Endothelial cell of umbilical vein (primary cell): ENCODE data around the gene VSTM2B. TPM values are rescaled to one million over a fixed set of nuclear protein-coding genes. Genes with fewer than 3 reads are reported as not detected.

ENCODE experiments used
- BruUV-seq: library from RNA; stranded (reverse); fragments of 400-500 nt; replicated peaks from 2 replicates; lab custom pipeline; 2021; lab: Mats Ljungman, UMichigan
- CTCF ChIA-PET: fragments of 300-600, 350-600 bp; sonication (Branson Sonifier 250); formaldehyde crosslinking; loops from one replicate; lab custom pipeline; 2021; ENCODE audit warnings: antibody characterized with exemption, inconsistent platforms; lab: Charles Lee
- POLR2A ChIA-PET: fragments of 300-600, 350-600 bp; sonication (Branson Sonifier 250); formaldehyde crosslinking; loops from one replicate; lab custom pipeline; 2021; ENCODE audit warnings: antibody characterized with exemption, inconsistent platforms; lab: Charles Lee
- DNase-seq: peaks from one replicate; pipeline ENCODE4 v3.0.0-alpha.2; 2011; ENCODE audit warnings: low read depth, low spot score
- FAIRE-seq: peaks from 2 replicates; lab custom pipeline; 2011; peaks lifted over from hg19 to GRCh38; lab: Jason Lieb, UNC
- H2AFZ ChIP-seq: 2 replicates; pipeline ENCODE4 v1.6.0; 2012; ENCODE audit warnings: low read depth, low read length, control low read depth, inconsistent platforms
- H3K27ac ChIP-seq: 2 replicates; pipeline ENCODE4 v1.5.1; 2011; ENCODE audit warnings: low read depth, mild to moderate bottlenecking, control low read depth, low read length, moderate library complexity; ENCODE audit not compliant: insufficient read depth
- H3K27me3 ChIP-seq, 2 experiments: 2 replicates each; pipeline versions ENCODE4 v1.6.0 to v1.6.1; 2011; ENCODE audit warnings: low read length in 2 of 2, mixed read lengths in 1 of 2; ENCODE audit not compliant: control insufficient read depth in 2 of 2, insufficient read depth in 2 of 2
- H3K36me3 ChIP-seq, 2 experiments: 2 replicates in 1 of 2; 3 replicates in 1 of 2; pipeline ENCODE4 v1.5.1; 2011; ENCODE audit warnings: low read length in 2 of 2, mild to moderate bottlenecking in 1 of 2, moderate library complexity in 1 of 2; ENCODE audit not compliant: control insufficient read depth in 2 of 2, insufficient read depth in 2 of 2; ENCODE audit errors: extremely low read depth in 1 of 2
- H3K4me1 ChIP-seq: 3 replicates; pipeline ENCODE4 v1.5.1; 2011; ENCODE audit warnings: mild to moderate bottlenecking, low read length; ENCODE audit not compliant: control insufficient read depth, insufficient read depth; ENCODE audit errors: extremely low read depth
- H3K4me2 ChIP-seq: 2 replicates; pipeline ENCODE4 v1.6.1; 2011; ENCODE audit warnings: low read length, control low read depth, mixed read lengths; ENCODE audit not compliant: insufficient read depth
- H3K4me3 ChIP-seq, 3 experiments: fragments of 200-600 bp in 1 of 3; sonication (generic), shearing (Covaris generic) in 1 of 3; replicated peaks in 1 of 3; 2 replicates each; pipeline ENCODE4 v1.5.1; 2011 to 2016; ENCODE audit warnings: control low read depth in 3 of 3, low read length in 3 of 3, mild to moderate bottlenecking in 2 of 3, inconsistent platforms in 1 of 3, low read depth in 1 of 3, moderate library complexity in 1 of 3; ENCODE audit not compliant: insufficient read depth in 1 of 3
- H3K79me2 ChIP-seq: 2 replicates; pipeline ENCODE4 v1.6.0; 2012; ENCODE audit warnings: low read length, inconsistent platforms; ENCODE audit not compliant: control insufficient read depth, insufficient read depth
- H3K9ac ChIP-seq: replicated peaks from 2 replicates; pipeline ENCODE3; 2011; ENCODE audit warnings: low read length, control low read depth; ENCODE audit not compliant: insufficient read depth; ENCODE audit errors: extremely low read depth
- H3K9me1 ChIP-seq: replicated peaks from 3 replicates; pipeline ENCODE4 v1.6.0; 2011; ENCODE audit warnings: mild to moderate bottlenecking, low read length; ENCODE audit not compliant: control insufficient read depth, insufficient read depth; ENCODE audit errors: extremely low read depth
- H3K9me3 ChIP-seq: replicated peaks from 2 replicates; pipeline ENCODE4 v1.5.1; 2012; ENCODE audit warnings: low read length, inconsistent platforms; ENCODE audit not compliant: control insufficient read depth, insufficient read depth
- H4K20me1 ChIP-seq: replicated peaks from 2 replicates; pipeline ENCODE3; 2011; ENCODE audit warnings: mild to moderate bottlenecking, low read length; ENCODE audit not compliant: control insufficient read depth, insufficient read depth; ENCODE audit errors: extremely low read depth
- CTCF ChIP-seq, 2 donors: IDR thresholded peaks; 1 replicate in 1 of 2; 2 replicates in 1 of 2; pipeline ENCODE4 v1.5.1; 2011; ENCODE audit warnings: low read length in 2 of 2, mild to moderate bottlenecking in 2 of 2, moderate library complexity in 2 of 2, control low read depth in 1 of 2, inconsistent platforms in 1 of 2, low read depth in 1 of 2; ENCODE audit not compliant: insufficient read depth in 1 of 2; ENCODE audit errors: extremely low read depth in 1 of 2
- EZH2 ChIP-seq: IDR thresholded peaks from 2 replicates; pipeline ENCODE4 v1.6.1; 2012; ENCODE audit warnings: borderline replicate concordance, low read depth, mild to moderate bottlenecking, moderate library complexity, low read length, inconsistent platforms; ENCODE audit not compliant: severe bottlenecking
- FOS ChIP-seq: IDR thresholded peaks from 2 replicates; pipeline ENCODE4 v1.6.1; 2011; ENCODE audit warnings: mild to moderate bottlenecking, low read length, moderate library complexity, borderline replicate concordance; ENCODE audit not compliant: insufficient read depth
- GATA2 ChIP-seq: IDR thresholded peaks from 2 replicates; pipeline ENCODE4 v1.7.0; 2011; ENCODE audit warnings: low read depth, mild to moderate bottlenecking, moderate library complexity, mixed read lengths, low read length; ENCODE audit not compliant: insufficient read length, insufficient read depth
- JUN ChIP-seq: IDR thresholded peaks from 2 replicates; pipeline ENCODE4 v1.6.1; 2011; ENCODE audit warnings: borderline replicate concordance, low read depth; ENCODE audit not compliant: insufficient read length, insufficient read depth
- MAX ChIP-seq: IDR thresholded peaks from 2 replicates; pipeline ENCODE4 v1.6.1; 2011; ENCODE audit not compliant: insufficient read depth, insufficient read length
- POLR2A ChIP-seq: IDR thresholded peaks from 2 replicates; pipeline ENCODE4 v1.6.1; 2012; ENCODE audit warnings: low read depth, mild to moderate bottlenecking, control low read depth, low read length
- POLR2AphosphoS5 ChIP-seq: IDR thresholded peaks from 2 replicates; pipeline ENCODE4 v1.6.1; 2012; ENCODE audit warnings: low read depth, mild to moderate bottlenecking, control low read depth, low read length, moderate library complexity; ENCODE audit not compliant: insufficient read depth
- dilution Hi-C: fragments of 300-500 bp; cut with MboI; formaldehyde crosslinking; loops from one replicate; pipeline ENCODE4 v1.15.0; 2019; ENCODE audit warnings: low sequenced_read_pairs; ENCODE audit not compliant: extremely low pct_ligation_motif_present
- intact Hi-C: fragments of 100-400 bp; cut with micrococcal nuclease; formaldehyde crosslinking; loops from one replicate; pipeline ENCODE4 v1.10.0; 2022
- polyA plus RNA-seq, 4 experiments: library from polyadenylated mRNA; depleted of rRNA in 3 of 4; stranded (reverse) in 3 of 4; unstranded in 1 of 4; fragments of >200 nt; gene quantifications; 2 replicates each; pipeline versions ENCODE4 v1.2.1 to v1.2.3, GENCODE V29; 2011 to 2012; ENCODE audit warnings: missing spikeins in 1 of 4
- total RNA-seq: library from RNA; stranded (reverse); gene quantifications from 2 replicates; pipeline ENCODE4 v1.2.3, GENCODE V29; 2021

The VSTM2B gene
- total and polyA plus RNA-seq, 2 donors (not counting 3 experiments of a cell fraction or from before 2014, with no cell fraction given), result not detected

DNA sequence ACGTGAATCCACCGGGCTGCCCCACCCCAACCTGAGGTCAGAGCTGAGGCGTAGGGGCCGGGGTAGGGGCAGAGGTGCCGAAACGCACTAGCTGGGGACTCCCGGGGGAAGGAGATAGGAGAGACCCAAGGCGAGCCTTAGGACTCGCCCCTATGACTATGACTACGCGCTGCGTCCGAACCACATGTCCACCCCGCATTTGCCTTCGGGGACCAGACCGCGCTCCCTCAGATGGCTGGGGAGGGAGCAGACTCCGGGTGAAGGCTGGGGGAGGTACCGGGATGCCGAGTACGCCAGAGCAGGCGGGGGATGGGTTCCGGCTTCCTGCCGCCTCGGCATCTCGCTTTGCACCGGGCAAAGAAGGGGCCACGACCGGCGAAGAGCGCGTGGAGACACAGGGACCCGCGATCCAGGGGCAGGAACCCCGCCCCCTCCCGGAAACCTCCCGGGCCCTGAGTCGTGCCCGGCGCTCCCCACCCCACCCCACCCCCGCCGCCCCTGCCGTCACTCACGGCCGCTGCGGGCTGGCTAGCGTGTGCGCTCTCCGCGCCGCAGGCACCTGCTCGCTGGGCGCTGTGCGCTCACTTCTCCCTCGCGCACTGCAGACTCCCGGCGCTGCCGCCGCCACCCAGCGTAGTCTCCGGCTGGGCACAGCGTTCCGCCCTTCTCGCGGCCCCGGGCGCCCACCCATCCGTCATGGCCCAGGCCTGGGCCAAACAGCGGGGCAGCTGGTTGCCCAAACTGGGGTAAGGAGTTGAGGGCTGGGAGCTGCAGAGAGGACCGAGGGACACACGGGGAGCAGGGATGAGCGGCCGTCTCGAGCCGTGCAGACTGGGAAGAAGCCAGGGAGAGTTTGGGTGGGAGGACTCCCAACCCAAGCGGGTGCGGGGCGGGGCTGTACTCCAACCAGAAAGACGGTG, 622 bp upstream of the VSTM2B start:
- no peak for DNase-seq
- CTCF ChIA-PET, result no interaction called here
- no TSS peak for BruUV-seq

GRCh38 chr19:29526730-29527499, 1.1 kb downstream of the VSTM2B start:
- Histone ChIP-seq H3K27ac (no peak overlapping the region), H3K9ac (no peak overlapping the region), H2AFZ (no peak overlapping the region), H3K9me3 (no peaks in the 10 kb centered on the region), H3K27me3 (peaks cover 42 to 61% of the 10 kb centered on the region in 2 experiments), H3K79me2 (no peaks in the 10 kb centered on the region), H3K4me1 (no peaks in the 10 kb centered on the region), H3K4me2 (no peak overlapping the region), H3K9me1 (no peaks in the 10 kb centered on the region), H4K20me1 (no peaks in the 10 kb centered on the region), H3K36me3 (no peaks in the 10 kb centered on the region), H3K4me3 (no peak overlapping the region)
- TF ChIP-seq JUN (no peak), CTCF (IDR thresholded peaks at IDR 0.05; ENCODE audit: extremely low read depth in 1 of 2, insufficient read depth in 1 of 2, low read depth in 1 of 2, low read length in 2 of 2) (no peak), EZH2 (peak; percentile 82), FOS (no peak), POLR2A (no peak), GATA2 (no peak)
- no peak for FAIRE-seq
- DNase-seq, result no peak
- POLR2A ChIA-PET, result no interaction called here
- dilution Hi-C loops (no loop called here), intact Hi-C loops (no loop called here)
- no TSS peak for BruUV-seq
- CTCF ChIA-PET, result no interaction called here

More for the DNA sequence above, 622 bp upstream of the VSTM2B start:
- Histone ChIP-seq H3K9ac (no peak overlapping the region), H3K9me3 (no peaks in the 10 kb centered on the region), H4K20me1 (no peaks in the 10 kb centered on the region), H3K27ac (no peak overlapping the region), H3K36me3 (no peaks in the 10 kb centered on the region), H3K79me2 (no peaks in the 10 kb centered on the region), H3K4me2 (no peak overlapping the region), H2AFZ (no peak overlapping the region), H3K4me1 (no peaks in the 10 kb centered on the region), H3K4me3 (no peak overlapping the region), H3K9me1 (no peaks in the 10 kb centered on the region), H3K27me3 (peaks cover 38 to 52% of the 10 kb centered on the region in 2 experiments)
- FAIRE-seq, result no peak
- intact Hi-C loops, result no loop called here
- POLR2A ChIA-PET, result no interaction called here
- dilution Hi-C loops, result no loop called here
- no peak for TF ChIP-seq POLR2AphosphoS5
- TF ChIP-seq MAX, result no peak
- TF ChIP-seq FOS, result no peak
- TF ChIP-seq GATA2, result no peak
